Endodermal cell (in vitro differentiated cells): ENCODE results near the gene DAP. TPM values are rescaled to one million over a fixed set of nuclear protein-coding genes. Genes with fewer than 3 reads are reported as not detected.

Experiments
- DNase-seq: peaks from one replicate; pipeline ENCODE4 v3.0.0-alpha.2; 2017
- H3K27ac ChIP-seq: 2 replicates; pipeline ENCODE4 v1.5.1; 2013; ENCODE audit warnings: mild to moderate bottlenecking, low read depth, low read length, moderate library complexity
- H3K27me3 ChIP-seq: 2 replicates; pipeline ENCODE4 v1.6.1; 2013; ENCODE audit warnings: mild to moderate bottlenecking, low read length, moderate library complexity; ENCODE audit not compliant: insufficient read depth, control insufficient read depth, poor library complexity, severe bottlenecking
- H3K36me3 ChIP-seq: 2 replicates; pipeline ENCODE4 v1.7.0; 2013; ENCODE audit warnings: mild to moderate bottlenecking, low read length, moderate library complexity; ENCODE audit not compliant: control insufficient read depth, insufficient read depth
- H3K4me1 ChIP-seq: one replicate; pipeline ENCODE4 v1.7.0; 2013; ENCODE audit warnings: low read length; ENCODE audit not compliant: control insufficient read depth, insufficient read depth
- H3K4me3 ChIP-seq: 2 replicates; pipeline ENCODE4 v1.5.1; 2013; ENCODE audit warnings: mild to moderate bottlenecking, low read length, moderate library complexity
- H3K9ac ChIP-seq: 2 replicates; pipeline ENCODE4 v1.6.1; 2013; ENCODE audit warnings: mild to moderate bottlenecking, low read length, moderate library complexity; ENCODE audit not compliant: poor library complexity, severe bottlenecking; ENCODE audit errors: extremely low read depth
- H3K9me3 ChIP-seq: 2 replicates; pipeline ENCODE4 v1.6.1; 2013; ENCODE audit warnings: mild to moderate bottlenecking, low read length, moderate library complexity; ENCODE audit not compliant: control insufficient read depth
- H3K27ac Mint-ChIP-seq: 2 replicates; pipeline ENCODE4 v1.8.0; 2020; ENCODE audit warnings: mixed read lengths
- H3K27me3 Mint-ChIP-seq: 2 replicates; pipeline ENCODE4 v1.8.0; 2021; ENCODE audit warnings: mild to moderate bottlenecking, mixed read lengths; ENCODE audit not compliant: insufficient read depth
- H3K36me3 Mint-ChIP-seq: 2 replicates; pipeline ENCODE4 v1.8.0; 2020; ENCODE audit warnings: low read depth, mixed read lengths
- H3K4me1 Mint-ChIP-seq: 2 replicates; pipeline ENCODE4 v1.8.0; 2020; ENCODE audit warnings: mixed read lengths
- H3K4me3 Mint-ChIP-seq: 2 replicates; pipeline ENCODE4 v1.8.0; 2020; ENCODE audit warnings: mild to moderate bottlenecking, moderate library complexity, mixed read lengths
- H3K9me3 Mint-ChIP-seq: 2 replicates; pipeline ENCODE4 v1.8.0; 2020; ENCODE audit warnings: mild to moderate bottlenecking, mixed read lengths
- WGBS, 2 experiments: methylation state at CpG; one replicate each; pipeline versions ENCODE4 v1.1.5 to v1.1.7; 2013; ENCODE audit warnings: missing lambda C conversion rate in 2 of 2, mixed read lengths in 1 of 2; ENCODE audit not compliant: insufficient coverage in 1 of 2, insufficient read length in 1 of 2; 5-methylcytosine and 5-hydroxymethylcytosine counted together
- total RNA-seq, 2 donors: library from RNA; stranded (reverse); fragmentation: NEBNext Ultra II Directional in 1 of 2; extraction: Animal tissue kit (Norgen Biotek cat#: 25700) in 1 of 2; gene quantifications; 2 replicates in 1 of 2; 3 replicates in 1 of 2; pipeline ENCODE4 v1.2.1, GENCODE V29; 2021
- TF ChIP-seq, protein P1 (sequence below): fragments of 200-600 bp; sonication (generic); conservative IDR thresholded peaks from 2 replicates; pipeline ENCODE4 v1.5.0; 2021; ENCODE audit warnings: antibody characterized with exemption, mild to moderate bottlenecking

The DAP gene
- total RNA-seq, 2 donors from 2014 or later, result 77.7 to 106 TPM

DNA sequence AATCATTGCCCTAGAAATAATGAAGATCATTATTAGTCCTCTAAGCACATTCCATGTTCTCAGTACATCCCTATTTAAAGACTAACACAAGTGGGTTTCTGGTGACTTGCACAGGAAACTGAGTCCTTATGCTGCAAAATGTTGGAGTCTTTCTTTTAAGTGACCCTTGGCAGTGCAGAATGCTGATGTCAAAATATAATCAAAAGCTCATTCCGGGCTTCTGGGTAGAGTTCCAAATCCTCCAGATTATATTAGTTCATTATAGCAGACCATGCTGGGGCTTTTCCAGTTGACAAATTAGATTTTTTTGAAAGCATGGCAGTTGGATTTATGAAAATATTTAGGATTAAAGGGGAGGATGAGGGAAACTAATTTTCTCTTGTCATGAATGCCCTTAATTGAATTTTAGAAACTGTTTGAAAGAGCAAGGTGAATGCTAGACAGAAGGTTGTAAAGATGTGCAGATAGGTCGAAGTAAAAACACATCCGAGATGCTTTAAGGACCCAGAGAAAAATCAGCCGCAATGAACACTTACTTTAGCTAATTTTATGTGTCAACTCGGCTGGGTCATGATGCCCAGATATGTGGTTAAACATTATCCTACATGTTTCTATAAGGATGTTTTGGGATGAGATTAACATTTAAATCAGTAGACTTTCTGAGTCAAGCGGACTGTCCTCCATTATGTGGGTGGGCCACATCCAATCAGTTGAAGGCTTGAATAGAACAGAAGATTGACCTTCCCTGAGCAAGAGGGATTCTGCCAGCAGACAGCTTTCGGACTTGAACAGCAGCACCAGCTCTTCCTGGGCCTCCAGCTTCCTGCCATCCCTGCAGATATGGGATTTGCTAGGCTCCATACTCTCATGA, 88.7 kb downstream of the DAP start:
- no peak overlapping the region for H3K4me3 Mint-ChIP-seq
- H3K36me3 Mint-ChIP-seq, result peaks cover 7% of the 10 kb centered on the region
- peaks cover 6% of the 10 kb centered on the region for H3K9me3 Mint-ChIP-seq
- no peaks in the 10 kb centered on the region for H3K4me1 ChIP-seq
- H3K9me3 ChIP-seq, result peaks cover 7% of the 10 kb centered on the region
- H3K4me1 Mint-ChIP-seq, result no peaks in the 10 kb centered on the region
- H3K27ac Mint-ChIP-seq, result no peak overlapping the region
- no peak overlapping the region for H3K9ac ChIP-seq
- peaks cover 9% of the 10 kb centered on the region for H3K27me3 Mint-ChIP-seq
- TF ChIP-seq, protein P1, sequence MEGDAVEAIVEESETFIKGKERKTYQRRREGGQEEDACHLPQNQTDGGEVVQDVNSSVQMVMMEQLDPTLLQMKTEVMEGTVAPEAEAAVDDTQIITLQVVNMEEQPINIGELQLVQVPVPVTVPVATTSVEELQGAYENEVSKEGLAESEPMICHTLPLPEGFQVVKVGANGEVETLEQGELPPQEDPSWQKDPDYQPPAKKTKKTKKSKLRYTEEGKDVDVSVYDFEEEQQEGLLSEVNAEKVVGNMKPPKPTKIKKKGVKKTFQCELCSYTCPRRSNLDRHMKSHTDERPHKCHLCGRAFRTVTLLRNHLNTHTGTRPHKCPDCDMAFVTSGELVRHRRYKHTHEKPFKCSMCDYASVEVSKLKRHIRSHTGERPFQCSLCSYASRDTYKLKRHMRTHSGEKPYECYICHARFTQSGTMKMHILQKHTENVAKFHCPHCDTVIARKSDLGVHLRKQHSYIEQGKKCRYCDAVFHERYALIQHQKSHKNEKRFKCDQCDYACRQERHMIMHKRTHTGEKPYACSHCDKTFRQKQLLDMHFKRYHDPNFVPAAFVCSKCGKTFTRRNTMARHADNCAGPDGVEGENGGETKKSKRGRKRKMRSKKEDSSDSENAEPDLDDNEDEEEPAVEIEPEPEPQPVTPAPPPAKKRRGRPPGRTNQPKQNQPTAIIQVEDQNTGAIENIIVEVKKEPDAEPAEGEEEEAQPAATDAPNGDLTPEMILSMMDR, result no peak
- WGBS, 2 experiments, result 90 to 96% methylated on average over 5 to 7 of the region's 7 CpGs
- H3K36me3 ChIP-seq, result peaks cover 6% of the 10 kb centered on the region
- DNase-seq, result no peak
- H3K4me3 ChIP-seq, result no peak overlapping the region
- H3K27ac ChIP-seq, result no peak overlapping the region
- H3K27me3 ChIP-seq, result no peaks in the 10 kb centered on the region

DNA sequence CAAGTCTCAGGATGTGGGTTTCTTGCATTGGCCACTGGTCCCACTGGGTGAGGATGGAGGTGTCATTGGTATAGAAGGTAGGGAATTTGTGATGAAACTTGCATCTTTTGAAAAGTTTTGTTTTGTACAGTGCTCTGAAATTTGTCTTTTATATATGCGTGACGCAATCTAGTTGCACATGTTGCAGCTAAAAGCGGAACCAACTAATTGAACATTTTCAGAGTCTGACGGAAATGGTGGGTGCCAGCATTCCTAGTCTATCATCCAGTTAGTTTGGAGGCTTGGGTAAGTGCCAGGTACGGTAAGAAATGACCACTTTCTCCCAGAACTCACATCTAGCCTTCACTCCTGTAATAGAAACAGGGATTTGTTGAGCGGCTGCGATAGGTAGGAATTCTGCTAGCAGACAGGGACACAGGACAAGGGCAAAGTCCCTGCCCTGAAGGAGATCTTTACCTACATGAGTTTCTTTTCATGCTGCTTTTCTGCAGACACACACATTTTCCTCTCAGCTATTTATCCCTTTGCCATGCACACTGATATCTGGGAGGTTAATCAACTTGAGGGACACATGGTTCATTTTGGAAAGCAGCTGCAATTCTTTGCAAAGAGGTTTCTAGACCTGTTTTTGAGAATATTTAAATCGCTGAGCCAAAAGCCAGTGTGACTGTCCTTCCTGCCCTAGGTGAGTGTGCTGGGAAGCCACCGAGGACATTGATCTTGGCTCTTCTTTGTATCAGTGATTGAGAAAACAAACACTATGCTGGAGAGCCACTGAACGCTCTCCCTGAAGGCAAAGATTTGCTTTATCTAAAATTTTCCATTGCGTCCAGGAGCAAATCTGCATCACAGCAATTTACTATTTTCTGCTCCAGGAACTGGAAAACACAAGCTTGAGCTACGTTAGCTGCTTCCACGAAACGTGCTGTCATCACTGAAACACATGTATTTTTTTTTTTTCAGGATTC, 89.7 kb downstream of the DAP start:
- Histone ChIP-seq H3K27me3 (no peaks in the 10 kb centered on the region), H3K4me3 (no peak overlapping the region), H3K9me3 (no peaks in the 10 kb centered on the region), H3K36me3 (no peaks in the 10 kb centered on the region), H3K9ac (no peak overlapping the region), H3K4me1 (no peaks in the 10 kb centered on the region), H3K27ac (no peak overlapping the region)
- H3K4me3 Mint-ChIP-seq, result no peak overlapping the region
- WGBS, 2 experiments, result 88 to 92% methylated on average over 9 to 14 of the region's 14 CpGs
- TF ChIP-seq, protein P1, result no peak
- H3K4me1 Mint-ChIP-seq, result no peaks in the 10 kb centered on the region
- no peaks in the 10 kb centered on the region for H3K9me3 Mint-ChIP-seq
- DNase-seq, result no peak
- H3K27ac Mint-ChIP-seq, result no peak overlapping the region
- no peaks in the 10 kb centered on the region for H3K36me3 Mint-ChIP-seq
- peaks cover 9% of the 10 kb centered on the region for H3K27me3 Mint-ChIP-seq

DNA sequence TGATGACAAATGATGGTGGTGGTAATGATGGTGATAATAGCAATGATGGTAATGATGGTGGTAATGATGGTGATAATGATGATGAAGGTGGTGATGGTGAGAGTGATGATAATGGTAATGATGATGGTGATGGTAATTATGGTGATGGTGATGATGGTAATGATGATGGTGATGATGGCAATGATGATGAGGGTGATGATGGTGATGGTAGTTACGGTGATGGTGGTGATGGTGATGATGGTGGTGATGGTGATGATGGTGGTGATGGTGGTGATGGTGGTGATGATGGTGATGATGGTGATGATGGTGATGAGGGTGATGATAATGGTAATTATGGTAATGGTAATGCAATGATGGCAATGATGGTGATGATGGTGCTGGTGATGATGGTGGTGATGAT, 91.1 kb downstream of the DAP start:
- H3K27ac Mint-ChIP-seq, result no peak overlapping the region
- Histone ChIP-seq H3K27ac (no peak overlapping the region), H3K36me3 (no peaks in the 10 kb centered on the region), H3K9ac (no peak overlapping the region), H3K27me3 (no peaks in the 10 kb centered on the region), H3K9me3 (no peaks in the 10 kb centered on the region), H3K4me1 (no peaks in the 10 kb centered on the region), H3K4me3 (no peak overlapping the region)
- H3K4me1 Mint-ChIP-seq, result no peaks in the 10 kb centered on the region
- TF ChIP-seq, protein P1, result no peak
- H3K9me3 Mint-ChIP-seq, result no peaks in the 10 kb centered on the region
- no peak overlapping the region for H3K4me3 Mint-ChIP-seq
- WGBS, 2 experiments, result 96 to 100% methylated on average over 1 of the region's 1 CpG
- no peak for DNase-seq
- H3K27me3 Mint-ChIP-seq, result peaks cover 7% of the 10 kb centered on the region
- no peaks in the 10 kb centered on the region for H3K36me3 Mint-ChIP-seq
